ENCODE results near the gene EMID1.

Gene EMID1

GRCh38 chr22:29205594-29206371, at the start of gene EMID1:
Gene EMID1 (plus strand): TSS chr22:29205896. CDS start chr22:29206039, 143 bp downstream.
- DNase-seq = no peak

GRCh38 chr22:29155966-29156365, 49.7 kb upstream of the EMID1 start:
- DNase-seq = no peak

GRCh38 chr22:29156507-29156906, 49.2 kb upstream of the EMID1 start:
- DNase-seq = no peak

- DNase-seq = no peak
Observed at GRCh38 chr22:29157759-29158535, 47.7 kb upstream of the EMID1 start.

- DNase-seq = no peak
Observed at GRCh38 chr22:29158546-29158945, 47.1 kb upstream of the EMID1 start.

- DNase-seq = no peak
Observed at GRCh38 chr22:29163808-29164207, 41.9 kb upstream of the EMID1 start.

- no peak for DNase-seq
Observed at GRCh38 chr22:29165321-29166060, 40.2 kb upstream of the EMID1 start.

GRCh38 chr22:29166180-29166579, 39.5 kb upstream of the EMID1 start:
- no peak for DNase-seq

GRCh38 chr22:29167032-29167911, 38.4 kb upstream of the EMID1 start:
- no peak for DNase-seq

- DNase-seq = no peak
Observed at GRCh38 chr22:29171721-29172120, 34.0 kb upstream of the EMID1 start.

- no peak for DNase-seq
Observed at GRCh38 chr22:29172216-29172615, 33.5 kb upstream of the EMID1 start.

GRCh38 chr22:29175312-29175835, 30.3 kb upstream of the EMID1 start:
- no peak for DNase-seq

- DNase-seq = no peak
Observed at GRCh38 chr22:29183971-29184848, 21.5 kb upstream of the EMID1 start.

- no peak for DNase-seq
Observed at GRCh38 chr22:29184849-29185490, 20.7 kb upstream of the EMID1 start.

GRCh38 chr22:29186302-29186701, 19.4 kb upstream of the EMID1 start:
- no peak for DNase-seq

- DNase-seq = no peak
Observed at GRCh38 chr22:29187831-29188230, 17.9 kb upstream of the EMID1 start.

GRCh38 chr22:29190051-29190450, 15.6 kb upstream of the EMID1 start:
- no peak for DNase-seq

GRCh38 chr22:29190918-29191317, 14.8 kb upstream of the EMID1 start:
- DNase-seq = no peak

- DNase-seq = no peak
Observed at GRCh38 chr22:29193021-29193420, 12.7 kb upstream of the EMID1 start.

- DNase-seq = no peak
Observed at GRCh38 chr22:29194184-29194583, 11.5 kb upstream of the EMID1 start.
